HCT116 (cell line): ENCODE measurements around the gene KCNMB2. TPM values are rescaled to one million over a fixed set of nuclear protein-coding genes. Genes with fewer than 3 reads are reported as not detected.

Source experiments
- ATAC-seq: fragments of 200-7000 bp; cut with Tn5 transposase; 2 replicates; pipeline ENCODE4 v1.9.1; 2020; ENCODE audit warnings: mild to moderate bottlenecking, moderate library complexity
- BruUV-seq: library from RNA; stranded (reverse); fragments of 400-500 nt; replicated peaks from 2 replicates; lab custom pipeline; 2021; lab: Mats Ljungman, UMichigan
- CTCF ChIA-PET: fragments of 300-600 bp; sonication (Branson Sonifier 250); formaldehyde crosslinking; loops from one replicate; lab custom pipeline; 2021; ENCODE audit warnings: antibody characterized with exemption; lab: Charles Lee
- POLR2A ChIA-PET: fragments of 300-600, 350-600 bp; sonication (Branson Sonifier 250); formaldehyde crosslinking; loops from one replicate; lab custom pipeline; 2021; ENCODE audit warnings: antibody characterized with exemption; lab: Charles Lee
- RAD21 ChIA-PET, 2 experiments: fragments of 300-600 bp; sonication (Branson Sonifier 250); formaldehyde crosslinking; loops; one replicate each; lab custom pipeline; 2023; ENCODE audit warnings: low total read pairs in 2 of 2; ENCODE audit not compliant: uncharacterized antibody in 2 of 2, unreplicated experiment in 2 of 2, low non-redundant PET in 1 of 2; lab: Charles Lee
- DNase-seq: peaks from one replicate; pipeline ENCODE4 v3.0.0-alpha.2; 2010; ENCODE audit warnings: low read depth, low spot score
- H2AFZ ChIP-seq: fragments of 200-600 bp; shearing (Covaris generic), sonication (generic); 2 replicates; pipeline ENCODE4 v1.6.1; 2017; ENCODE audit warnings: low read depth, mixed run types, mixed read lengths, antibody characterized with exemption, low read length; ENCODE audit not compliant: poor library complexity, severe bottlenecking
- H3K27ac ChIP-seq: 2 replicates; pipeline ENCODE4 v1.5.1; 2012; ENCODE audit warnings: low read depth, low read length
- H3K27me3 ChIP-seq: fragments of 200-600 bp; sonication (generic); 2 replicates; pipeline ENCODE4 v1.6.1; 2016; ENCODE audit warnings: mixed run types, low read length, mixed read lengths; ENCODE audit not compliant: insufficient read depth
- H3K36me3 ChIP-seq, 2 experiments: fragments of 200-500 bp in 1 of 2; fragments of 200-600 bp in 1 of 2; sonication (Bioruptor generic) in 1 of 2; sonication (generic) in 1 of 2; 2 replicates each; pipeline versions ENCODE4 v1.5.1 to v1.6.1; 2014 to 2016; ENCODE audit warnings: low read length in 2 of 2, inconsistent platforms in 1 of 2, mixed read lengths in 1 of 2, mixed run types in 1 of 2; ENCODE audit not compliant: insufficient read depth in 2 of 2, control insufficient read depth in 1 of 2
- H3K4me1 ChIP-seq, 2 experiments: fragments of 200-600 bp in 1 of 2; sonication (generic) in 1 of 2; 2 replicates each; pipeline versions ENCODE4 v1.5.1 to v1.6.1; 2012 to 2017; ENCODE audit warnings: low read length in 2 of 2, inconsistent platforms in 1 of 2, mild to moderate bottlenecking in 1 of 2, mixed read lengths in 1 of 2, mixed run types in 1 of 2, moderate library complexity in 1 of 2; ENCODE audit not compliant: insufficient read depth in 2 of 2, control insufficient read depth in 1 of 2
- H3K4me2 ChIP-seq: fragments of 200-600 bp; sonication (generic); 2 replicates; pipeline ENCODE4 v1.6.1; 2017; ENCODE audit warnings: mixed run types, low read length, mixed read lengths
- H3K4me3 ChIP-seq, 2 experiments: fragments of 200-600 bp in 1 of 2; sonication (generic) in 1 of 2; replicated peaks in 1 of 2; 2 replicates each; pipeline ENCODE4 v1.5.1; 2011 to 2016; ENCODE audit warnings: low read length in 2 of 2, control low read depth in 1 of 2, low read depth in 1 of 2, mild to moderate bottlenecking in 1 of 2, mixed read lengths in 1 of 2, mixed run types in 1 of 2
- H3K79me2 ChIP-seq: fragments of 200-600 bp; sonication (generic); 2 replicates; pipeline ENCODE4 v1.6.1; 2017; ENCODE audit warnings: mild to moderate bottlenecking, mixed run types, low read length, moderate library complexity, mixed read lengths; ENCODE audit not compliant: insufficient read depth
- H3K9ac ChIP-seq: fragments of 200-600 bp; sonication (generic); 2 replicates; pipeline ENCODE4 v1.6.1; 2016; ENCODE audit warnings: low read length, mixed read lengths
- H3K9me2 ChIP-seq: fragments of 200-600 bp; sonication (generic), shearing (Covaris generic); 2 replicates; pipeline ENCODE4 v1.6.1; 2017; ENCODE audit warnings: mixed run types, mild to moderate bottlenecking, moderate library complexity; ENCODE audit not compliant: insufficient read depth
- H3K9me3 ChIP-seq, 2 experiments: fragments of 200-500 bp in 1 of 2; fragments of 200-600 bp in 1 of 2; sonication (Bioruptor generic) in 1 of 2; sonication (generic) in 1 of 2; 2 replicates each; pipeline ENCODE4 v1.6.1; 2014 to 2017; ENCODE audit warnings: low read length in 2 of 2, mixed read lengths in 2 of 2, inconsistent platforms in 1 of 2, low read depth in 1 of 2, mild to moderate bottlenecking in 1 of 2, mixed run types in 1 of 2, moderate library complexity in 1 of 2; ENCODE audit not compliant: control insufficient read depth in 1 of 2, insufficient read depth in 1 of 2
- H4K20me1 ChIP-seq: fragments of 200-600 bp; sonication (generic), shearing (Covaris generic); 2 replicates; pipeline ENCODE4 v1.6.1; 2017; ENCODE audit warnings: mixed run types, mild to moderate bottlenecking, moderate library complexity; ENCODE audit not compliant: insufficient read depth
- CEBPB ChIP-seq: IDR thresholded peaks from 2 replicates; pipeline ENCODE4 v1.6.1; 2012; ENCODE audit warnings: low read depth
- ELF1 ChIP-seq: IDR thresholded peaks from 2 replicates; pipeline ENCODE4 v1.6.1; 2012; ENCODE audit warnings: low read depth, borderline replicate concordance
- POLR2A ChIP-seq: IDR thresholded peaks from 2 replicates; pipeline ENCODE4 v1.7.0; 2011; ENCODE audit warnings: borderline replicate concordance; ENCODE audit not compliant: insufficient read depth, insufficient read length; ENCODE audit errors: extremely low read depth
- POLR2AphosphoS5 ChIP-seq: IDR thresholded peaks from 2 replicates; pipeline ENCODE4 v1.6.1; 2011; ENCODE audit warnings: mild to moderate bottlenecking, low read depth, low read length, moderate library complexity
- RAD21 ChIP-seq: IDR thresholded peaks from 2 replicates; pipeline ENCODE4 v1.6.1; 2012; ENCODE audit warnings: low read depth, mild to moderate bottlenecking
- SIN3A ChIP-seq: IDR thresholded peaks from 2 replicates; pipeline ENCODE4 v1.6.1; 2012; ENCODE audit warnings: low read depth
- SP1 ChIP-seq: IDR thresholded peaks from 2 replicates; pipeline ENCODE4 v1.6.1; 2012; ENCODE audit warnings: low read depth
- TCF7L2 ChIP-seq: IDR thresholded peaks from 2 replicates; pipeline ENCODE4 v1.7.0; 2011; ENCODE audit warnings: borderline replicate concordance, inconsistent platforms; ENCODE audit not compliant: insufficient read depth, insufficient read length; ENCODE audit errors: extremely low read depth
- YY1 ChIP-seq: IDR thresholded peaks from 2 replicates; pipeline ENCODE4 v1.6.1; 2011; ENCODE audit warnings: low read length, low read depth, moderate library complexity, mild to moderate bottlenecking; ENCODE audit not compliant: insufficient replicate concordance; ENCODE audit errors: extremely low read depth
- ZFX ChIP-seq: fragments of 450-650 bp; IDR thresholded peaks from 2 replicates; pipeline ENCODE4 v1.6.1; 2017
- intact Hi-C: fragments of 100-400 bp; cut with micrococcal nuclease; formaldehyde crosslinking; loops from 2 replicates; pipeline ENCODE4 v1.10.0; 2022
- total RNA-seq: library from RNA; stranded (reverse); gene quantifications from one replicate; pipeline ENCODE4 v1.2.1, GENCODE V29; 2021; ENCODE audit not compliant: unreplicated experiment
- TF ChIP-seq, protein P1 (sequence below): IDR thresholded peaks from 2 replicates; pipeline ENCODE4 v1.6.1; 2012
- TF ChIP-seq, protein P2 (sequence below), 3 experiments: fragments of 200-600 bp in 1 of 3; sonication (generic) in 1 of 3; IDR thresholded peaks in 2 of 3; conservative IDR thresholded peaks in 1 of 3; 2 replicates each; pipeline ENCODE4 v1.5.1; 2012 to 2017; ENCODE audit warnings: low read depth in 2 of 3, low read length in 2 of 3, antibody characterized with exemption in 1 of 3, borderline replicate concordance in 1 of 3, control low read depth in 1 of 3, mild to moderate bottlenecking in 1 of 3, mixed read lengths in 1 of 3, mixed run types in 1 of 3, moderate library complexity in 1 of 3; ENCODE audit not compliant: insufficient read depth in 1 of 3

KCNMB2 gene
- total RNA-seq, 1 experiment from 2014 or later, result not detected

DNA sequence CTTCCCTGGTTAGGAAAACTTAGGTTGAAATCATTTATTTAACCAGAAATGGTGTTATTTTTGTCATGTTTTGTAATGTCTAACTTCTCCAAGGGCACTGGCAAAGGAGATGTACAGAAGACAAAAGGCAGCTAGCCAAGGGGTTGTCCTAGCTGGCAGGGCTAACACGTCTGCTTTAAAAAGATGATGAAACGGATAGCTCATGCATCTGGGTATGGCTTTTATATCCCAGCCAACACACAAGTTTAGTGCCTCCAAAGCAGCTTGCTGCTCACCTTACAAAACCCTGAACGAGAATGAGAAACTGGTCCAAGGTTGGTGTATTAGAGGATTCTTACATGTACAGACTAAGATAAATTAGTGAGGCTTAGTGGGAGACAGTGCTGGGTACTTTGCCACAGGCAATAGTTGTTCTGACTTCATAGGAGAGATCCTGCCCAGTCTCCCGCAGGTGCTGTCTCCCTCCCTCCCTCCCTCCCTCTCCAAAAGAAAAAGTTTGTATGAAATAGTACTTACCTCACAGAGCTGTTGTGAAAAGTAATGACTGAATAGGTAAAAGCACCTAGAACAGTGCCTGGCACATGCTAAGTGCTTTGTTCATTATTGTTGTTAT lies 47.8 kb downstream of the KCNMB2 start (continued):
- TF ChIP-seq ELF1, result no peak
- TF ChIP-seq POLR2A, result no peak

DNA sequence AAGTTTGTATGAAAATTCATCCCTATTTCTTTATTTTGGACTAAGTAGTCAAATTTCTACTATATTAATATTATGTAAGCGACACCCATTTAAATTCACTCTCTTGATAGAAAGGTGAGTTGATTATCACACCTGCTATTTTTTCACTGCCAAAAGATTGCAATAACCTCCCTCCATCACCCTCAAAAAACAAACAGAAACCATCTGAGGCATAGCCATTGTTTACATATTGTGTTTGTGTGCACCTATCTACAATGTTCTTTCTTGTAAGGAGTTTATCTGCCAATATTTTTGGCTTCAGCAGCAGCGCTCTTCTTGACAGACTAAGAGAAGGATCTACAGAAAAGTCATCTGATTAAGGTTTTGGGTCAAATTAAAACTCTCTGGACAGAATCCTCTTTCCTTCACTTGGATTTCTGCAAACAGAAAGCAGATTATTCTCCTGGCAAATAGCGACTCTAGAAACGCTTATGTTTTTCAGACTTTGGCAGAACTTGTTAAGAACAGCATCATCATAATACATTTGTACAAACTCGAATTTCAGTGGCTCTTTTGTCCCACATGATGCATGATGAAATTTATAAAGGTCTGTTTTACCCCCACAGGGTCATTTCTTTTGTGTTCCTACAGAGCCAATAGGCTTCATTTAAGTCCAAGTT lies 48.6 kb downstream of the KCNMB2 start:
- ATAC-seq, result no peak
- RAD21 ChIA-PET, result no interaction called here
- BruUV-seq, result no TSS peak
- no peak for DNase-seq
- CTCF ChIA-PET, result no interaction called here
- Histone ChIP-seq H3K79me2 (no peaks in the 10 kb centered on the region), H2AFZ (no peak overlapping the region), H3K27me3 (no peaks in the 10 kb centered on the region), H4K20me1 (no peaks in the 10 kb centered on the region), H3K36me3 (no peaks in the 10 kb centered on the region), H3K9me2 (no peaks in the 10 kb centered on the region), H3K4me2 (no peak overlapping the region), H3K9me3 (no peaks in the 10 kb centered on the region), H3K4me3 (no peak overlapping the region), H3K27ac (no peak overlapping the region), H3K9ac (no peak overlapping the region), H3K4me1 (no peaks in the 10 kb centered on the region)
- TF ChIP-seq, protein P1, sequence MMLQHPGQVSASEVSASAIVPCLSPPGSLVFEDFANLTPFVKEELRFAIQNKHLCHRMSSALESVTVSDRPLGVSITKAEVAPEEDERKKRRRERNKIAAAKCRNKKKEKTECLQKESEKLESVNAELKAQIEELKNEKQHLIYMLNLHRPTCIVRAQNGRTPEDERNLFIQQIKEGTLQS, result no peak
- TF ChIP-seq CEBPB (no peak), SP1 (no peak), TCF7L2 (no peak), POLR2AphosphoS5 (no peak), POLR2A (no peak), SIN3A (no peak), ZFX (no peak)
- POLR2A ChIA-PET, result no interaction called here
- intact Hi-C loops, result no loop called here

DNA sequence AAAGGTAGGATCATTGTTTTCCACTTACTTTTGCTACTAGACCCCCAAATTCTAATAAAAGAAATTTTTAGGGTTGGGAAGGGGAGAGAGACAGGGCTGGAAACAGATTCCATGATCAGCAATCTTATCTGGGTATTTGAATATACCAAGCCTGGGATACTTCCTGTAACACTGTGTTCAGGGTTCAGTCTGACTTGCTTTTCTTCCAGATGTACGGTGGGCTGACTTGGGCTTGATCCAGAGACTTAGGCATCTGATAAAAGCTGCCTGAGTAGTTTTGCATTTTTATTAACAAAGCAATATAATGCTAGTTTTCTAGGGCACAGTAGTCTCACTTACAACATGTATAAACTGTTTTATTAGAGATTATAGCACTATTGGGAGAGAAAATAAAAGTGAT lies 49.2 kb downstream of the KCNMB2 start:
- intact Hi-C loops, result no loop called here
- BruUV-seq, result no TSS peak

More for the DNA sequence above, 49.2 kb downstream of the KCNMB2 start:
- Histone ChIP-seq H2AFZ (no peak overlapping the region), H3K27me3 (no peaks in the 10 kb centered on the region), H3K79me2 (no peaks in the 10 kb centered on the region), H3K27ac (no peak overlapping the region), H3K4me1 (no peaks in the 10 kb centered on the region), H4K20me1 (no peaks in the 10 kb centered on the region), H3K9ac (no peak overlapping the region), H3K4me3 (no peak overlapping the region), H3K36me3 (no peaks in the 10 kb centered on the region), H3K9me3 (no peaks in the 10 kb centered on the region), H3K4me2 (no peak overlapping the region), H3K9me2 (no peaks in the 10 kb centered on the region)
- POLR2A ChIA-PET, result no interaction called here
- RAD21 ChIA-PET, result no interaction called here
- ATAC-seq (no peak), DNase-seq (no peak)
- TF ChIP-seq, protein P2, sequence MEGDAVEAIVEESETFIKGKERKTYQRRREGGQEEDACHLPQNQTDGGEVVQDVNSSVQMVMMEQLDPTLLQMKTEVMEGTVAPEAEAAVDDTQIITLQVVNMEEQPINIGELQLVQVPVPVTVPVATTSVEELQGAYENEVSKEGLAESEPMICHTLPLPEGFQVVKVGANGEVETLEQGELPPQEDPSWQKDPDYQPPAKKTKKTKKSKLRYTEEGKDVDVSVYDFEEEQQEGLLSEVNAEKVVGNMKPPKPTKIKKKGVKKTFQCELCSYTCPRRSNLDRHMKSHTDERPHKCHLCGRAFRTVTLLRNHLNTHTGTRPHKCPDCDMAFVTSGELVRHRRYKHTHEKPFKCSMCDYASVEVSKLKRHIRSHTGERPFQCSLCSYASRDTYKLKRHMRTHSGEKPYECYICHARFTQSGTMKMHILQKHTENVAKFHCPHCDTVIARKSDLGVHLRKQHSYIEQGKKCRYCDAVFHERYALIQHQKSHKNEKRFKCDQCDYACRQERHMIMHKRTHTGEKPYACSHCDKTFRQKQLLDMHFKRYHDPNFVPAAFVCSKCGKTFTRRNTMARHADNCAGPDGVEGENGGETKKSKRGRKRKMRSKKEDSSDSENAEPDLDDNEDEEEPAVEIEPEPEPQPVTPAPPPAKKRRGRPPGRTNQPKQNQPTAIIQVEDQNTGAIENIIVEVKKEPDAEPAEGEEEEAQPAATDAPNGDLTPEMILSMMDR (IDR thresholded peaks at IDR 0.05 in 2 of 3, conservative IDR thresholded peaks at IDR 0.05 in 1 of 3; ENCODE audit: borderline replicate concordance in 1 of 3, insufficient read depth in 1 of 3, low read depth in 2 of 3, low read length in 2 of 3), result no peak
- TF ChIP-seq RAD21 (no peak), YY1 (no peak)
- CTCF ChIA-PET, result no interaction called here
